ENCODE measurements around the gene GALK1.

Gene GALK1

GRCh38 chr17:75720656-75721462 lies 44.1 kb downstream of the GALK1 start, which contains the start of gene ITGB4:
Gene ITGB4 (plus strand): TSS chr17:75721459. CDS start chr17:75724704, 3,245 bp downstream.
- peak; percentile 27; the same call in 1 of the 2 replicates for TF ChIP-seq CTCF (IDR thresholded peaks at IDR 0.05)

- no peak for TF ChIP-seq CTCF (IDR thresholded peaks at IDR 0.05)
Observed at GRCh38 chr17:75719732-75720131, 45.3 kb downstream of the GALK1 start.

- no peak for TF ChIP-seq CTCF (IDR thresholded peaks at IDR 0.05)
Observed at GRCh38 chr17:75712446-75712845, 52.5 kb downstream of the GALK1 start.

Data from LNCAP (cell line).